GM10847 (cell line): ENCODE measurements around the gene LPCAT4.

Experiments used
- POLR2A ChIP-seq: IDR thresholded peaks from 2 replicates; pipeline ENCODE4 v1.6.1; 2011; ENCODE audit not compliant: insufficient read length; ENCODE audit errors: extremely low read depth

LPCAT4 gene, protein sequence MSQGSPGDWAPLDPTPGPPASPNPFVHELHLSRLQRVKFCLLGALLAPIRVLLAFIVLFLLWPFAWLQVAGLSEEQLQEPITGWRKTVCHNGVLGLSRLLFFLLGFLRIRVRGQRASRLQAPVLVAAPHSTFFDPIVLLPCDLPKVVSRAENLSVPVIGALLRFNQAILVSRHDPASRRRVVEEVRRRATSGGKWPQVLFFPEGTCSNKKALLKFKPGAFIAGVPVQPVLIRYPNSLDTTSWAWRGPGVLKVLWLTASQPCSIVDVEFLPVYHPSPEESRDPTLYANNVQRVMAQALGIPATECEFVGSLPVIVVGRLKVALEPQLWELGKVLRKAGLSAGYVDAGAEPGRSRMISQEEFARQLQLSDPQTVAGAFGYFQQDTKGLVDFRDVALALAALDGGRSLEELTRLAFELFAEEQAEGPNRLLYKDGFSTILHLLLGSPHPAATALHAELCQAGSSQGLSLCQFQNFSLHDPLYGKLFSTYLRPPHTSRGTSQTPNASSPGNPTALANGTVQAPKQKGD

DNA sequence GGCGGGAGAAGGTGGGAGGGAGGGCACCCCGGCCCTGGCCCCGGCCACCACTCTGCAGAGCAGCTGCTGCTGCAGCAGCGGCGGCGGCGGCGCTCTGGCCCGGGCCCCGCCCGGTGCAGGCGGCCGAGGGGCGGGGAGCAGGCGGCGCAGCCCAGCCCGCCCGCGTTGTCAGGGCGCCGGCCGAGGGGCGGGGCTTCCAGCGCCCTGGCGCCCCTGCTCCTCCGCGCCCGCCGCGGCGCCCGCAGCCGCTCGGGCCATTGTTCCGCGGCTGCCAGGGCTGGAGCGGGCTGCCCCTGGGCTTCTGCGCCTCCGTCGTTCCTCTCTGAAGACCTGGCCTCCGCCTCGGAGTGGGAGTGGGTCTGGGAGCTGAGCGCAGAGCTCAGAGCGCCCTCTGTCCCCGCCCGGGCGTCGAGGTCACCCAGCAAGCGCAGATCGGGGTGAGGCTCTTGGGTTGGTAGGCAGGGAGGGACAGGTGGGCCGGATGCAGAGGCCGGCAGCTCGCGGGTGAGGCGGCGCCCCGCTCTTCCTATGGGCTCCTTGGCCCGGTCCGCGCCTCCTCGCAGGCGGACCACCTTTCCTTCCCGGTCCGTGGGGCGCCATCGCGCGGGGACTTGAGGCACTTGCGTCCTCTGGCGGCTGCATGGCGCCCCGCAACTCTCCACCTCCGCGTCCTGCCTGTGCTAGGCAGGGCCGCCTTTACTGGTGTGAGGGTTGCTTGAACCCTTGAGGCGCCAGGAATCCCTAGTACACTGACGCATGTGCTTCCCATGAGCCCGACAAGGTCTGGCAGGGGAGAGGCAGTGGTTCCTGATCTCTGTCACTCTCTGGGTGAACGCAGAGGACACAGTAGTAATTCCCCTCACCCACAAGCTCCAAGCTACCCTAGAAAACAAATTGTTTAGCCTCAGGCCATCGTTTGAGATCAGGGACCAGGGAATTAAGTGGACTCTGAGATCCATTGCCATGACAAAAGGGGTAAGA is at the start of gene LPCAT4:
Gene LPCAT4, minus strand, starts transcription at position 96 of the 981 bp plus-strand sequence. CDS start 96 bp downstream, outside the sequence.
- TF ChIP-seq POLR2A, result peak; percentile 79

DNA sequence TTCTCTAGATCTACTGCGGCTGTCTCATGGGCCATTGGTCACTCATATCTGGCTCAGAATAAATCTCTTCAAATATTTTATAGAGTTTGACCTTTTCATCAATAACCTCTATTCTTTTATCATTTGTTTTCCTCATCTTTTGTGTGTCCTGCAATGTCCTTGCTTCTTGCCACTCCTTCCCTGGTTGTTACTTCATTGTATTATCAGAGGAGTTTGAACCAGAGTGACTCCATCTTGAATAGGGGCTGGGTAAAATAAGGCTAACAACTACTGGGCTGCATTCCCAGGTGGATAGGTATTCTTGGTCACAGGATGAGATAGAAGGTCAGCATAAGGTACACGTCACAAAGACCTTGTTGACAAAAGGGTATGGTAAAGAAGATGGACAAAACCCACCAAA is 9.9 kb upstream of the LPCAT4 start:
- no peak for TF ChIP-seq POLR2A

DNA sequence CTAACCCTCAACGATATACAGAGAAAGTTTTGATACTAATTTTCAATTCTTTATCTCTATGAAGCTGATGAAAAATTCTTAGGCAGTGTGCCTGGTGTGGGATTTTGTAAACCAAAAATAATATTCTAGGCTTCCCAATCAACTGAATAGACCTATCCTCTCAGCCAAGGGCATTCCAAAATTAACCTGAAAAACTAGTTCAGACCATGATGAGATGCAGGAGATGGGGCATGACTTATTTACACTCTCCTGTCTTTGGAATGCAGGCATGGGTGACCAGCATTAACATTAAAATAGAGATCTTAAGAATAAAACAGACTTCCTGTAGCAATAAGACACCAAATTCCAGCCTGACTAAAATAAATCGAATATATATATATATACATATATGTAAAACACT is 7.8 kb upstream of the LPCAT4 start:
- TF ChIP-seq POLR2A, result no peak

DNA sequence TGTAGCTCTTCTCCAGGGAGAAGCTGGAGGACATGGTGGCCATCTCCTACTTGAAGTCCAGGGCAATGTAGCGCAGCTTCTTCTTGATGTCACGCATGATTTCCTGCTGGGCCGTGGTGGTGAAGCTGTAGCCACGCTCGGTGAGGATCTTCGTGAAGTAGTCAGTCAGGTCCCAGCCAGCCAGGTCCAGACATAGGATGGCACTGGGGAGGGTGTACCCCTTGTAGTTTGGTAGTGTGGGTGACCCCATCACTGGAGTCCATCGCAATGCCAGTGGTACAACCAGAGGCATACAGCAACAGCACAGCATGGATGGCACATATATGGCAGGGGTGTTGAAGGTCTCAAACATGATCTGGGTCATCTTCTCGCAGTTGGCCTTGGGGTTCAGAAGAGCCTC is 7.0 kb upstream of the LPCAT4 start:
- no peak for TF ChIP-seq POLR2A

- TF ChIP-seq POLR2A, result no peak
These were observed 3.6 kb upstream of the LPCAT4 start for GRCh38 chr15:34370643-34371042.

GRCh38 chr15:34370129-34370528 is 3.1 kb upstream of the LPCAT4 start:
- TF ChIP-seq POLR2A, result no peak

GRCh38 chr15:34366271-34367065 is 528 bp downstream of the LPCAT4 start:
- TF ChIP-seq POLR2A, result no peak

DNA sequence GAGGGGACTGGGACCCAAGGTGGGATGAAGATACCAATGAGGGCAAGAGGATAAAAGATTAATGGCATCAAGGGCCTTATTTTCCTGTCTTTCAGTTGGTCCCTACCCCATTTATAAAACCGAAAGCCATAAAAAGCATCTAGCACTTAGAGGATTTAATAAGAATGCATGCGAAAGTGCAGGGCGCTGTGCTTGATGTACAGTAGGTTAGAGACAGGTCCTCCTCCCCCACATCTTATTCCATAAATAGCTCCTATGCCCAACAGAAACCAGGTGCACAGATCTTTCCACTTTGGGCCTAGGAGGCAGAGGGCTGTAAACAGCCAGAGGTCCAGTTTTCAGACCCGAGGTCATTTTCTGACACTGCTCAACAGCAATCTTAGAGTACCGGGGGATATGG is 1.2 kb downstream of the LPCAT4 start:
- TF ChIP-seq POLR2A, result no peak

DNA sequence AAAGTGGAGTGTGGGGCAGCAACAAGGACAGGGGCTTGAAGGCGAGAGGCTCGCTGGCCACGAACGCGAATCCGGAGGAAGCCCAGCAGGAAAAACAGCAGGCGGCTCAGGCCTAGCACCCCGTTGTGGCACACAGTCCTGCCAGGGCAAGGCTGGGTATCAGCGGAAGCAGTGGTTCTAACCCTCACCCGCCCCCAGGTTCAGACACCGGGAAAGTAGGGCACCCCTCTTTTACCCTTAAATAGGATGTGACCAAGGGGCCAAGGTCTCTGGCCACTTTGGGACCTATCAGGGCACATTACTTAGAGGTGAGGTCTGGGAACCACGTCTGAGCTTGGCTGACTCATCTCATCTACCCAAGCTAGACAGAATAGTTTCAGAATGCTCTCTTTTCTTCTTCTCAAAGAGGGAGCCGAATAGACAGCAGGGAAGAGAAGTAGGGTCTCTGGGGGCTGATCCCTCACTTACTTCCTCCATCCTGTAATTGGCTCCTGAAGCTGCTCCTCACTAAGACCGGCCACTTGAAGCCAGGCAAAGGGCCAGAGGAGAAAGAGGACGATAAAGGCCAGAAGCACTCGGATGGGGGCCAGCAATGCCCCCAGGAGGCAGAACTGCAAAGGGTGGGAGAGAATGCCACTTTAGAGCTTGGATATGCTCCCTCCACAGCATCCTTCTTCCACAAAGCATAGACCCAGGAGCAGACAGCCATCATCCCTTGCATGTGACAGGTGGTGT is 1.7 kb downstream of the LPCAT4 start:
- no peak for TF ChIP-seq POLR2A

DNA sequence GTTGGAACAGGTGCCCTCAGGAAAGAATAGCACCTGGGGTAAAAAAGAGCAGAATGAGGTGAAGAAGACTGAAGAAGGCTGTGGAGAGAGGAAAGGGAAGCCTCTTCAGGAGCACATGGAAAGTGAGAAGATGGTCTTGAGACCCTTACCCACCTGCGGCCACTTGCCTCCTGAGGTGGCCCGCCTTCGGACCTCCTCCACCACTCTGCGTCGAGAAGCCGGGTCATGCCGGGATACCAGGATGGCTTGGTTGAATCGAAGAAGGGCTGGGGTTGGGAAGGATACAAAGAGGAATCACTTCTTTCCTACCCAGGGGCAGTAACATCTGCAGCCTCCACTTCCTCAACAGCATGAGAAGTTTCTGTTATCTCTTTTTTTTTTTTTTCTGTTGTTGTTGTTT is 3.0 kb downstream of the LPCAT4 start:
- no peak for TF ChIP-seq POLR2A

- no peak for TF ChIP-seq POLR2A
These were observed 4.8 kb downstream of the LPCAT4 start for GRCh38 chr15:34362047-34362773.

DNA sequence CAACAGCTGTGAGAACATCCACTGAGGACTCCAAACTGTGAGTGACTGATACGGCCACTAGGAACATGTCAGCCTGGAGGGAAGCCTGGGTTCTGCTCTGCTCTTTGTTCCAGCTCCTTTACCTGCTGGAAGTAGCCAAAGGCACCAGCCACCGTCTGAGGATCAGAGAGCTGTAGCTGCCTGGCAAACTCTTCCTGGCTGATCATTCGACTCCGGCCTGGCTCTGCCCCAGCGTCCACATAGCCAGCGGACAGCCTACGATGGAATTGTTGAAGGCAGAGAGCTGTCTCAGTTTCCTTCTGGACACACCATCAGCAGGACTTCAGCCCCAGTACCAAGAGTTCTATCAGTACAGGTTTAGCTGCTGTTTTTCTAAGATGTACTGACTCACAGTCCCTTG is 5.7 kb downstream of the LPCAT4 start:
- TF ChIP-seq POLR2A, result no peak

DNA sequence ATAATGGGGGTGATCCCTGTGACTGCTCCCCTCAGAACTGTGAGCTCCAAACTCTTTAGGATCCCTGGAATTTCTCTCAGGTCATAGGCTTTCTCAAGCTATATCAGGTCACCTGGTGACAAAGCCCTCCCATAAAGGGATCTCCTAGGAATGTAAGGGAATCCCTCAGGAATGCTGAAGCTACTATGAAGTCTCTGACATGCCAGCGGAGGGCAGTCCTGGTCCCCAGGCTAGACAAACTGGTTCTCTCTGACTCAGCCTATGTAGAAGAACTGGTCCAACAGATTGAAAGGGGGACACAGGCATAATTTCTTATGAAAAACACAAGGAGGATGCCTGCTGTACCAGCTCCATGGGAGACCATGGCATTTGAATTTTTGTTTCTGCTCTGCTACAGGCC is 6.7 kb downstream of the LPCAT4 start:
- no peak for TF ChIP-seq POLR2A

GRCh38 chr15:34359416-34359815 is 7.6 kb downstream of the LPCAT4 start:
- TF ChIP-seq POLR2A, result no peak
